HG03139 (cell line): ENCODE measurements around the gene UBE2H.
A peak's percentile ranks its signal among the peaks of the same experiment; 100 is the strongest.

Source experiments
- ATAC-seq: cut with Tn5 transposase; IDR thresholded peaks from one replicate; pipeline ENCODE4 v1.9.1; 2021; ENCODE audit not compliant: unreplicated experiment

Gene UBE2H

GRCh38 chr7:129950933-129951225 lies 1.9 kb downstream of the UBE2H start:
- ATAC-seq: no peak

GRCh38 chr7:129950191-129950932 lies 2.4 kb downstream of the UBE2H start:
- no peak for ATAC-seq

- ATAC-seq: no peak
Measured at GRCh38 chr7:129949292-129950133, 3.2 kb downstream of the UBE2H start.

- ATAC-seq: peak; percentile 56
Measured at GRCh38 chr7:129948877-129949291, 3.9 kb downstream of the UBE2H start.

- ATAC-seq: no peak
Measured at GRCh38 chr7:129948338-129948737, 4.4 kb downstream of the UBE2H start.

- no peak for ATAC-seq
Measured at GRCh38 chr7:129947701-129948100, 5.1 kb downstream of the UBE2H start.

- no peak for ATAC-seq
Measured at GRCh38 chr7:129947049-129947448, 5.7 kb downstream of the UBE2H start.

- ATAC-seq: no peak
Measured at GRCh38 chr7:129946282-129946681, 6.5 kb downstream of the UBE2H start.

- ATAC-seq: no peak
Measured at GRCh38 chr7:129943352-129943751, 9.4 kb downstream of the UBE2H start.

- ATAC-seq: no peak
Measured at GRCh38 chr7:129940329-129940728, 12.4 kb downstream of the UBE2H start.

GRCh38 chr7:129939881-129940280 lies 12.9 kb downstream of the UBE2H start:
- ATAC-seq: no peak

GRCh38 chr7:129933627-129934026 lies 19.1 kb downstream of the UBE2H start:
- no peak for ATAC-seq

GRCh38 chr7:129926618-129927017 lies 26.1 kb downstream of the UBE2H start:
- no peak for ATAC-seq

- ATAC-seq: no peak
Measured at GRCh38 chr7:129925416-129926002, 27.3 kb downstream of the UBE2H start.

GRCh38 chr7:129924602-129925001 lies 28.2 kb downstream of the UBE2H start:
- ATAC-seq: no peak

- ATAC-seq: no peak
Measured at GRCh38 chr7:129923709-129924108, 29.1 kb downstream of the UBE2H start.

GRCh38 chr7:129919492-129919891 lies 33.3 kb downstream of the UBE2H start:
- no peak for ATAC-seq

GRCh38 chr7:129918922-129919321 lies 33.8 kb downstream of the UBE2H start:
- ATAC-seq: no peak

- no peak for ATAC-seq
Measured at GRCh38 chr7:129917934-129918333, 34.8 kb downstream of the UBE2H start.

- ATAC-seq: no peak
Measured at GRCh38 chr7:129914536-129915272, 38.1 kb downstream of the UBE2H start.

- ATAC-seq: no peak
Measured at GRCh38 chr7:129913428-129913827, 39.3 kb downstream of the UBE2H start.
